ENCODE data around the gene R3HDM2.

R3HDM2 gene

GRCh38 chr12:57465747-57466505 is 35.1 kb upstream of the R3HDM2 start:
- DNase-seq = no peak

DNA sequence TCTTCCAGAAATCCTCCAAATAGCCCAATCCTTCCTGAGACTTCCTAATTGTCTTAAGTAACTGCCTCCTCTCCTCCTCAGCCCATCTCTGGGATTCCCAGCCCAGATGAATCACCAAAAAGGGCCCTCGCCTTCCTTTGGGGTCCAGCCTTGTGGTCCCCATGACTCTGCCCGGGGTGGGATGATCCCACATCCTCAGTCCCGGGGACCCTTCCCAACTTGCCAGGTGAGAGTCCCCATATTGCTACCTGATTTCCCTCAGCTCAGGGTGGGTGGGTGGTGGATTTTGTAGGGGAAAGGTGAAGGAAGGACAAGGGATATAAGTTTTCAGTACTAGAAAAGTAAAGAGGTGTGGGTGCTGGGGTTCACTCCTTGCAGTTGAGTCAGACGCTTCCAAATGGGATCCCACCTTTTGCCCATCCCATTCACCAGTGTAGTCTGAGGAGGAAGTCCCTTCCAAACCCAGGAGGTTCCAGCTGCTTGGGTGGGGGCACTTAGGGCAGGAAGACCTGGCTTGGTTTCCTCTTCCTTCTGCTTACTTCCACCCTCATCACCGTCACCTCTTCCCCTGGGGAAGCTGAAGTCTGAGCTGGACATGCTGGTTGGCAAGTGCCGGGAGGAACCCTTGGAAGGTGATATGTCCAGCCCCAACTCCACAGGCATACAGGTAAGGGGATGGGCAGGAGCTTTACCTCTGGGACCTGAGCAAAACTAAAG is 34.3 kb upstream of the R3HDM2 start:
- no peak for DNase-seq

DNA sequence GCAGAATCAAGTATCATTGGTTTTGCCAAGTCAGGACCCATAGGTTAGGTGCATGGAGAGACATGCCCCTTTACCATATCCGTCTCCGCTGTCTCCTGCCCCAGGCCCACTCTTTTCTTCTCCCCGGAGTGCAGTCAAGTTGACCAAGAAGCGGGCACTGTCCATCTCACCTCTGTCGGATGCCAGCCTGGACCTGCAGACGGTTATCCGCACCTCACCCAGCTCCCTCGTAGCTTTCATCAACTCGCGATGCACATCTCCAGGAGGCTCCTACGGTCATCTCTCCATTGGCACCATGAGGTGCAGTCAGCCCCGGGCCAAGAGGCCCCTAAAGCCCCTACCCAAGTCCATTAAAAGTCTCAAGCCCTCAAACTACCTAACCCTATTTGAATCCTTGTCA is 33.7 kb upstream of the R3HDM2 start:
- DNase-seq = no peak

- no peak for DNase-seq
These were observed 32.0 kb upstream of the R3HDM2 start for GRCh38 chr12:57462912-57463253.

GRCh38 chr12:57462251-57462911 is 31.5 kb upstream of the R3HDM2 start:
- DNase-seq = peak; percentile 89

GRCh38 chr12:57461917-57462250 is 31.0 kb upstream of the R3HDM2 start:
- no peak for DNase-seq

DNA sequence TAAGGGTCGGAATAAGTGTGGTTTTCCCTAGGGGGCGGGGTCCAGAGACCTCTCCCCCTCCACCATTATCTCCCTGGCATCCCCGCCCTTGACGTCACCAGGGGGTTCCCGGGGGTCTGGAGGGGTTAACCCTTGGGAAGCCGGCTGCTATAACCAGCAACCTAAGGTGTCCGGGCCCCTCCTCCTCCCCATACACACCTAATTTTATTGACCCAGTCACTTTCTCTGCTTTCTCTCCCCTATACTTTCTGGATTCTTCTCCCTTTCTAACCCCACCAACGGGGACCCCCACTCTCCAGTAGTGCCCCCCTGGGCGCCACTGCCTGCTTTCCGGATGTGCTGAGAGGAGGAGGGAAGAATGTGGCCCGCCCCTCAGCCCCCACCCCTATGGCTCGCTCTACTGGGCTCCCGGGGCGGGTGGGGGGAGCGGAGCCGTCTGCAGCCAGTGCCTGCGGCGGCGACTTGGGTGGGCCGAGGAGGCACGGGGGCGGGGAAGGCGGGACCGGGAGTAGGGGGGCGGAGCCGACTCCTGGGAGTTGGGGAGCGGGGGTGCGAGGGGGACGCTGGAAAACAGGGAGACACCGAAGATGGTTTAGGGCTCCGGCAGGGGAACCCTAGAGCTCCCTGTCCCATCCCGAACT is 30.6 kb upstream of the R3HDM2 start:
- DNase-seq = peak; percentile 91

- peak; percentile 58 for DNase-seq
These were observed 30.0 kb upstream of the R3HDM2 start for GRCh38 chr12:57460841-57461275.

GRCh38 chr12:57460468-57460784 is 29.6 kb upstream of the R3HDM2 start:
- no peak for DNase-seq

- peak; percentile 89 for DNase-seq
These were observed 29.1 kb upstream of the R3HDM2 start, which contains the start of gene GLI1 for GRCh38 chr12:57459750-57460467. GLI1 (plus strand) TSS chr12:57459785; CDS start chr12:57463692, 3,907 bp downstream.

GRCh38 chr12:57459055-57459749 is 28.4 kb upstream of the R3HDM2 start:
- peak; percentile 97 for DNase-seq

GRCh38 chr12:57458665-57459054 is 27.8 kb upstream of the R3HDM2 start:
- no peak for DNase-seq

DNA sequence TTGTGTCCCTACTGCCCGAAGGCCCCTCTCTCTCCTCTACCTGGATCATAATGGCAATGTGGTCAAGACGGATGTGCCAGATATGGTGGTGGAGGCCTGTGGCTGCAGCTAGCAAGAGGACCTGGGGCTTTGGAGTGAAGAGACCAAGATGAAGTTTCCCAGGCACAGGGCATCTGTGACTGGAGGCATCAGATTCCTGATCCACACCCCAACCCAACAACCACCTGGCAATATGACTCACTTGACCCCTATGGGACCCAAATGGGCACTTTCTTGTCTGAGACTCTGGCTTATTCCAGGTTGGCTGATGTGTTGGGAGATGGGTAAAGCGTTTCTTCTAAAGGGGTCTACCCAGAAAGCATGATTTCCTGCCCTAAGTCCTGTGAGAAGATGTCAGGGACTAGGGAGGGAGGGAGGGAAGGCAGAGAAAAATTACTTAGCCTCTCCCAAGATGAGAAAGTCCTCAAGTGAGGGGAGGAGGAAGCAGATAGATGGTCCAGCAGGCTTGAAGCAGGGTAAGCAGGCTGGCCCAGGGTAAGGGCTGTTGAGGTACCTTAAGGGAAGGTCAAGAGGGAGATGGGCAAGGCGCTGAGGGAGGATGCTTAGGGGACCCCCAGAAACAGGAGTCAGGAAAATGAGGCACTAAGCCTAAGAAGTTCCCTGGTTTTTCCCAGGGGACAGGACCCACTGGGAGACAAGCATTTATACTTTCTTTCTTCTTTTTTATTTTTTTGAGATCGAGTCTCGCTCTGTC is 26.1 kb upstream of the R3HDM2 start:
- DNase-seq = no peak

- no peak for DNase-seq
These were observed 25.4 kb upstream of the R3HDM2 start for GRCh38 chr12:57456145-57456700.

DNA sequence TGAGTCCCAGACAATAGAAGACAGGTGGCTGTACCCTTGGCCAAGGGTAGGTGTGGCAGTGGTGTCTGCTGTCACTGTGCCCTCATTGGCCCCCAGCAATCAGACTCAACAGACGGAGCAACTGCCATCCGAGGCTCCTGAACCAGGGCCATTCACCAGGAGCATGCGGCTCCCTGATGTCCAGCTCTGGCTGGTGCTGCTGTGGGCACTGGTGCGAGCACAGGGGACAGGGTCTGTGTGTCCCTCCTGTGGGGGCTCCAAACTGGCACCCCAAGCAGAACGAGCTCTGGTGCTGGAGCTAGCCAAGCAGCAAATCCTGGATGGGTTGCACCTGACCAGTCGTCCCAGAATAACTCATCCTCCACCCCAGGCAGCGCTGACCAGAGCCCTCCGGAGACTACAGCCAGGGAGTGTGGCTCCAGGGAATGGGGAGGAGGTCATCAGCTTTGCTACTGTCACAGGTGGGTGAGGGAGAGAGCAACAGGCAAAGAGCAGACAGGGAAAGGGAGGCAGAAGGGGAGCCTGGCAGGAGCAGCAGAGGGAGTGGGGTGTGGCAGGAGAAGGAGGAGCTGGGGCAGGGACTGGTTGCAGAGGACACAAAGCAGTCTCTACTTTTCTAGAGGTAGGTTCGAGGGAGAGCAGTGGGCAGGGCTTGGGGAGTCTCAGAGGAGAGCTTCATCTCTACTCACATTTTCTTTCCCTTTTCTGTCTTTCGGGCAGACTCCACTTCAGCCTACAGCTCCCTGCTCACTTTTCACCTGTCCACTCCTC is 24.7 kb upstream of the R3HDM2 start:
- DNase-seq = no peak

GRCh38 chr12:57454566-57455373 is 23.9 kb upstream of the R3HDM2 start, which contains the start of gene INHBE:
INHBE (plus strand) TSS chr12:57455307; CDS start chr12:57455537, 230 bp downstream.
- DNase-seq = peak; percentile 45

DNA sequence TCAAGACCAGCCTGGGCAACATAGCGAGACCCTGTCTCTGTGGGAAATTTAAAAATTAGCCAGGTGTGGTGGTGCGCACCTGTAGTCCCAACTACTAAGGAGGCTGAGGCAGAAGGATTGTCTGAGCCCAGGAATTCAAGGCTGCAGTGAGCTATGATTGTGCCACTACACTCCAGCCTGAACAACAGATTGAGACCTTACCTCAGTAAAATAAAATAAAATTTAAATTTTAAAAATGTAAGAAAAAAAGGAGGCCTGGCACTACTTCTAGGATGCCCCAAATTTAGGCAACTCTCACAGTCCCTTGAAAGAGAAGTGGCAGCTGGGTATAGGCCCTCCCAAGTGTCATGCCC is 23.3 kb upstream of the R3HDM2 start:
- no peak for DNase-seq

DNA sequence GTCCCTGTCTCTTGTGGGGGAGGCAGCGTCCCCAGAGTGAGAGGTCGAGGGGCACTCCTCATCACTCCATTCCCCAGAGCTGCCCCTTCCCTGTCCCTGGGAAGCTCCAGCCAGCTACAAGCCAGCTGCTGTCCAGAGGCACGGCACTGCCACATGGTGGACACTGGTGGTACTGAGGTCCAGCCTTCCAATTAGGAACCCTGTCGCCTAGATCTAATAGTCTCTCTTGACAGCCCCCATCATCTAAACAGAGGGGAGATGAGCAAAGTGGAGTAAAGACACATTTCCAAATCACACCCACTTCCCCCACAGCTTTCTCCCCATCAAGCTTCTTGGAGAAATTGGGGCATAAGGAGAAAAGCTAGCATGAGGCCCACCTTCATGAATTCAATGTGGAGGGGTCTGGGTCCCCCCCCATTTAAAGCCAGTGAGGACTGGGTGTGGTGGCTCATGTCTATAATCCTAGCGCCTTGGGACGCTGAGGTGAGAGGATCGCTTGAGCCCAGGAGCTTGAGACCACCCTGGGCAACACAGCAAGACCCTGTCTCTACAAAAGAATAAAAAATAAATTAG is 22.2 kb upstream of the R3HDM2 start:
- peak; percentile 82 for DNase-seq
